ENCODE measurements around the gene PINLYP. TPM values are rescaled to one million over a fixed set of nuclear protein-coding genes. Genes with fewer than 3 reads are reported as not detected.
A peak's percentile ranks its signal among the peaks of the same experiment; 100 is the strongest.

PINLYP gene
- total RNA-seq, 6 donors from 2014 or later = 1.8 to 9.4 (median 4.1) TPM

GRCh38 chr19:43527860-43528622 is 47.6 kb upstream of the PINLYP start:
- DNase-seq = peak in 1 of 2 donors; percentile 32
- no peak for TF ChIP-seq CTCF (IDR thresholded peaks at IDR 0.05)
- TF ChIP-seq POLR2AphosphoS5 (IDR thresholded peaks at IDR 0.05) = peak in 1 of 2 donors; percentile 45
- Histone ChIP-seq H3K27me3 (no peaks in the 10 kb centered on the region), H3K36me3 (no peaks in the 10 kb centered on the region), H3K4me1 (peaks cover 21 to 52% (median 31%) of the 10 kb centered on the region in 4 donors), H3K4me3 (peak overlapping the region in 3 of 4 donors; percentile 87 to 97 (median 89)), H3K27ac (peak overlapping the region; percentile 74 to 90 (median 85)), H3K9me3 (no peaks in the 10 kb centered on the region)
- peak in 1 of 2 donors; percentile 50 for ATAC-seq (ENCODE audit: low FRiP score in 2 of 2)
- 47 to 57% methylated on average over 13 of the region's 13 CpGs for WGBS, 2 donors

GRCh38 chr19:43532571-43532961 is 43.0 kb upstream of the PINLYP start:
- H3K4me3 ChIP-seq = peak overlapping the region; percentile 47 to 81 (median 62)
- TF ChIP-seq POLR2AphosphoS5 (IDR thresholded peaks at IDR 0.05) (no peak), CTCF (IDR thresholded peaks at IDR 0.05) (no peak), EP300 (IDR thresholded peaks at IDR 0.05) (no peak), POLR2A (IDR thresholded peaks at IDR 0.05) (no peak)
- H3K27ac ChIP-seq = peak overlapping the region; percentile 84 to 89 (median 88)
- ATAC-seq (ENCODE audit: low FRiP score in 2 of 2) = peak in 1 of 2 donors; percentile 0
- DNase-seq = peak; percentile 35 to 69
- H3K36me3 ChIP-seq = peaks cover 0 to under 1% (median 0%) of the 10 kb centered on the region in 4 donors
- no peaks in the 10 kb centered on the region for H3K9me3 ChIP-seq
- WGBS, 2 donors = 0 to 1% methylated on average over 11 to 16 of the region's 16 CpGs
- H3K4me1 ChIP-seq = peaks cover 18 to 36% (median 20%) of the 10 kb centered on the region in 4 donors
- no peaks in the 10 kb centered on the region for H3K27me3 ChIP-seq

GRCh38 chr19:43532962-43533545 is 42.5 kb upstream of the PINLYP start, which contains the start of gene ZNF575:
Gene ZNF575 (plus strand): TSS chr19:43533188. CDS start chr19:43534423, 1,235 bp downstream.
- Histone ChIP-seq H3K36me3 (peaks cover 0 to 6% (median 2%) of the 10 kb centered on the region in 4 donors), H3K9me3 (no peaks in the 10 kb centered on the region), H3K27ac (peak within 1 kb of the TSS; percentile 84 to 89 (median 88)), H3K27me3 (no peaks in the 10 kb centered on the region), H3K4me1 (peaks cover 17 to 31% (median 18%) of the 10 kb centered on the region in 4 donors), H3K4me3 (peak within 1 kb of the TSS; percentile 47 to 81 (median 62))
- ATAC-seq (ENCODE audit: low FRiP score in 2 of 2) (peak; percentile 85 to 91), DNase-seq (peak; percentile 90 to 96)
- TF ChIP-seq CTCF (IDR thresholded peaks at IDR 0.05) (peak in 1 of 6 experiments; percentile 23), EP300 (IDR thresholded peaks at IDR 0.05) (no peak), POLR2A (IDR thresholded peaks at IDR 0.05) (peak in 2 of 4 donors; percentile 54 to 62), POLR2AphosphoS5 (IDR thresholded peaks at IDR 0.05) (peak; percentile 67 to 73)
- WGBS, 2 donors = 0% methylated on average over 16 to 21 of the region's 47 CpGs

- Histone ChIP-seq H3K9me3 (peaks cover 0 to 3% (median under 1%) of the 10 kb centered on the region in 4 donors), H3K4me3 (peak overlapping the region; percentile 47 to 81 (median 62)), H3K27me3 (no peaks in the 10 kb centered on the region), H3K36me3 (peaks cover 0 to 12% (median 6%) of the 10 kb centered on the region in 4 donors), H3K27ac (peak overlapping the region; percentile 84 to 89 (median 88)), H3K4me1 (peaks cover 14 to 28% (median 18%) of the 10 kb centered on the region in 4 donors)
- TF ChIP-seq POLR2AphosphoS5 (IDR thresholded peaks at IDR 0.05) = peak in 1 of 2 donors; percentile 29
- TF ChIP-seq EP300 (IDR thresholded peaks at IDR 0.05) = no peak
- DNase-seq = peak; percentile 95 to 100
- 0 to 2% methylated on average over 12 to 34 of the region's 41 CpGs for WGBS, 2 donors
- ATAC-seq (ENCODE audit: low FRiP score in 2 of 2) = peak; percentile 94 to 95
Measured at GRCh38 chr19:43533546-43534304, 41.9 kb upstream of the PINLYP start.
